GM19238 (cell line): ENCODE results near the gene COL11A2.

Experiments
- DNase-seq: peaks from one replicate; pipeline ENCODE4 v3.0.0; 2011; ENCODE audit warnings: low spot score; ENCODE audit not compliant: insufficient read length

COL11A2 gene

DNA sequence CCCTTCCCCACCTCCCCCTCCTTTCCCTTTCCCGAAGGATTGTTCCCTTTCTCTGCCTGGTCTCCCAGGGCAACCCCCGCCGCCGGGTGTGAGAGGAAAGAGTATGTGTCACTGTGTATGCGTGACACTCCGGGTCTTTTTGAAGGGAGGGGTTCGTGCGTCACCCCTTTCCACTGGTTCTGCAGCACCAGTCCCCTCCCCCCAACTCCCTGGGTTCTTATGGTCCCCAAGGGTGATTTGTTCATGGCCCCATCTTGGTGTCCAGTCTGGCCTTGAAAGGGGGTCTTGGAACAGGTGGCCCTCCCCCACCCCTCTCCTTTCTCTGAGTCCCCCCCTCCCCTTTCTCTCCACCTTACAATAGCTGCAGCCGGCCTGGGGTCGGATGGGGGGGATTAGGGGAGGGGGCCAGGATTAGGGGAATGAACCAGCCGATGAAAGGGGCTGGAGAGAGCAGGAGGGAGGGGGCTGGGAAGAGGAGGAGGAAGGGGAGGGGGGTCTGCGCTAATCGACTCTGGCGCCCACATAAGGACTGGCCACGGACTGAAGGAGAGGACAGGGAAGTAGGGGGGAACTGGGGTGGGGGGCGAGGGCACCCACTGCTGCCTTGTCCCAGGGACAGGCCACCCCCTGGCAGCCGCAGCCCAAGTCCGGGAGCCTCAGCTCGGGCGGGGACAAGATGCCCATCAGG is 14.7 kb upstream of the COL11A2 start:
- peak; percentile 2 for DNase-seq

DNA sequence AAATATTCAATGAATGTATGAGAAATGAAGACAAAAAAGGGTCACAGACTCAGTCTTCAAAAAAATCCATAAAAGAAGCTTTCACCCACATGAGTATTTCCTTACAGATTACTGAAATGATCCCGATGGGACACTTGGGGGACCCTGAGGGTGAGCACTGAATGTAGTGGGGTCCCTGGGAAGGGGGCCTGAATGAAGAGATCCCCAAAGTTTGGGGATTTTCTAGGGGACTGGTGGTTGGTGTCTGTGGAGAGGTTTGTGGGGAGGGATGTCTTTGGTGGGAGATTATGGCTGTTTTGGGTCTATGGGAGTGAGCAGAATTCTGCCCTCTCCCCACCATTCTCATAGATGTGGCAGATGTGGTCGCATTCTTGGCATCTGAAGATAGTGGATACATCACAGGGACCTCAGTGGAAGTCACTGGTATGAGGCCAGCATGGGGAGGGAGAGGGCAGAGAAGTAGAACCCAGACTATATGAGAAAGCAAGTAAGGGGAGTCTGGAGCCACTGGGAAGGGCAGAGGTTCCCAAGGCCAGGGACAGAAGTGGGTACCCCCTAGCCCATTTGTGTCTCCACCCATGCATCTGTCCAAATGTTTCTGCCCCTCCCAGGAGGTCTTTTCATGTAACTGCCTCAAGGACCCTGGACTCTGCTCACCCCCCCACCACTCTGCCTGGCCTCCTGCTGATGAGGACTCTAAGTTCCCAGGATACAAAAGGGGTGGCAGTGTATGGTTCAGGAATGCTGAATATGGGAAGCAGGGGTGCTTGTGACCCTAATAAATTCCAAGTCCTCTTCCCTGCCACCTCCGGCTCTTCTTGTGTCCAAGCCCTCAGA is 14.0 kb upstream of the COL11A2 start:
- peak; percentile 1 for DNase-seq

DNA sequence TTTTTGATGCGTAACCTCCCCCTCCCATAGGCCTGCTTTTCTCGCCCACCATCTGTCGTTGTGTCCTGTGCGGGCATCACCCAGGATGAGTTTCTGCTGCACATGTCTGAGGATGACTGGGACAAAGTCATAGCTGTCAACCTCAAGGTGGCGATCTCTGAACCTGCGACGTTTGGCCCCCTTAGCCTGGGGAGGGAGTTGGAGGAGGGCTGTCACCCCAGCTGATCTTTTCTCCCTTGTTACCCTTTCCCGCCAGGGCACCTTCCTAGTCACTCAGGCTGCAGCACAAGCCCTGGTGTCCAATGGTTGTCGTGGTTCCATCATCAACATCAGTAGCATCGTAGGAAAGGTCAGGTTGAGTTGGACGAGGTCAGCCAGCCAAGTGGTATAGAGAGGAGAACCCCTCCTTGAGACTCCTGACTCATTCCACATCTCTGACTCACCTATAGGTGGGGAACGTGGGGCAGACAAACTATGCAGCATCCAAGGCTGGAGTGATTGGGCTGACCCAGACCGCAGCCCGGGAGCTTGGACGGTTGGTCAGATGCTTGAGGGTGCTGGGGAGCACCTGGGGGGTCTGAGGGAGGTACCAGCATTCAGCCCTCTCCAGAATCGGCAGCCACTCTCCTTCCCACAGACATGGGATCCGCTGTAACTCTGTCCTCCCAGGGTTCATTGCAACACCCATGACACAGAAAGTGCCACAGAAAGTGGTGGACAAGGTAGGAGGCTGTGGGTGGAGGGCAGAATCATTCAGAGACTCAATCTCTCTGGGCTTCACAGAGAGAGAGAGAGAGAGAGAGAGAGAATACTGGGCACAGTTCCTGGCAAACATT is 13.1 kb upstream of the COL11A2 start:
- peak; percentile 12 for DNase-seq

GRCh38 chr6:33204415-33205190 is 12.3 kb upstream of the COL11A2 start, which contains the start of gene HSD17B8:
Gene HSD17B8 (plus strand): TSS chr6:33204655. CDS start chr6:33204669, 14 bp downstream.
- DNase-seq, result peak; percentile 94

DNA sequence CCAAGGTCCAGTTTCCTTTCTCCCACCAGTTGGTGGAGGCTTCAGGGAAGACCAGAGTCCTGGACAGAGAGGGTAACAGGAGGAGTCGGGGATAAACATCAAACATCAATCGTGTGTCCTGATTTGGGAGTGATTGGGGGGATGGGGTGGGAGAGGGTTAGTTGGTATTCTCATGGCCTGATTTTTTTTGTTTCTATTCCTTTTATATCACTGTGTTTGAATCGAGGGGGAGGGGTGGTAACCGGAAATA is 11.8 kb upstream of the COL11A2 start:
- no peak for DNase-seq

GRCh38 chr6:33203443-33204164 is 11.3 kb upstream of the COL11A2 start:
- no peak for DNase-seq

DNA sequence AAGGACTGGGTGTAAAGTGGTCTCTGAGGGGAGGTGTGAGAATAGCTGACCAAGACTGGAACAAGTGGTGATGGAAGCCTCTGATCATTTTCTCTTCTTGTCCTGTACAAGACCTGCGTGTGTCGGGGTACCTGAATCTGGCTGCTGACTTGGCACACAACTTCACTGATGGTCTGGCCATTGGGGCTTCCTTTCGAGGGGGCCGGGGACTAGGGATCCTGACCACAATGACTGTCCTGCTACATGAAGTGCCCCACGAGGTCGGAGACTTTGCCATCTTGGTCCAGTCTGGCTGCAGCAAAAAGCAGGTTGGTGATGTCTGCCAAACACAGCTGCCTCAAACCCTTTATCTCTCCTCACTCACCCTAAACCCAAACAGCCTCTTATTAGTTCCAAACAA is 10.5 kb upstream of the COL11A2 start:
- DNase-seq, result no peak

- DNase-seq, result no peak
These were observed 9.7 kb upstream of the COL11A2 start for GRCh38 chr6:33201935-33202334.

DNA sequence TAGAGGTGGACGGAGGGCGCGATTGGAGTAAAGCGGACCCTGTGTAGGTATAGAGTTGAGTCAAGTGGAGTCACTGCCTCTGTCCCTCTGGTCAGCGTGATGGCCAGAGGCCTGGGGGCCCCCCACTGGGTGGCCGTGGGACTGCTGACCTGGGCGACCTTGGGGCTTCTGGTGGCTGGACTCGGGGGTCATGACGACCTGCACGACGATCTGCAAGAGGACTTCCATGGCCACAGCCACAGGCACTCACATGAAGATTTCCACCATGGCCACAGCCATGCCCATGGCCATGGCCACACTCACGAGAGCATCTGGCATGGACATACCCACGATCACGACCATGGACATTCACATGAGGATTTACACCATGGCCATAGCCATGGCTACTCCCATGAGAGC is 8.9 kb upstream of the COL11A2 start:
- DNase-seq, result no peak

- peak; percentile 93 for DNase-seq
These were observed 8.2 kb upstream of the COL11A2 start, which contains the start of the genes RXRB and SLC39A7 for GRCh38 chr6:33200219-33201146. Gene RXRB (minus strand): TSS chr6:33200665. CDS start chr6:33200476, 189 bp downstream. Gene SLC39A7 (plus strand): TSS chr6:33200867. CDS start chr6:33201246, 379 bp downstream.

GRCh38 chr6:33199687-33200218 is 7.5 kb upstream of the COL11A2 start:
- peak; percentile 85 for DNase-seq

DNA sequence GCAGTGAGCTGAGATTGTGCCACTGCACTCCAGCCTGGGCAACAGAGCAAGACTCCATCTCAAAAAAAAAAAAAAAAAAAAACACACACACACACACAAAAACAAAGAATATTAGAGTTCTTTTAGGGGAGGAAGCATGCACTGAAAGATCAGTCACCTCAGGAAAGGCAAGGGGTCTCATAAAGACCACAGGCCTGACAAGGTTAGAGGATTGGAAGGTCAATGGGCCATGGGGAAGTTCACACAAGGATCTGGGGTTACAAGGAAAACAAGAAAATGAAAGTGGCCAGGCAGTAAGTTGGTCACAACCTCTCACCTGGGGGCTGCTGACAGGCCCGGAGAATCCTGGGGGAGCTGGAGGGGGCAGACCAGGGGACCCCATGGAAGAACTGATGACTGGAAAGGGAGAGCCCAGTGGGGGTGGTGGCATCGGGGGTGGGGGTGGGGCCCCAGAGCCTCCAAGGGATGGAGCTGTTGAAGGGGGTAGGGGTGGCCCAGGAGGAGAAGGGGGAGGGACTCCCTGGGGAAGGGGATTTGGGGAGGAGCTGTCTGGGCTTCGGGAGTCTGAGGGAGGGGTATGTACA is 6.7 kb upstream of the COL11A2 start:
- DNase-seq, result no peak

GRCh38 chr6:33198159-33198852 is 6.0 kb upstream of the COL11A2 start:
- no peak for DNase-seq

GRCh38 chr6:33197431-33198048 is 5.3 kb upstream of the COL11A2 start:
- peak; percentile 70 for DNase-seq

DNA sequence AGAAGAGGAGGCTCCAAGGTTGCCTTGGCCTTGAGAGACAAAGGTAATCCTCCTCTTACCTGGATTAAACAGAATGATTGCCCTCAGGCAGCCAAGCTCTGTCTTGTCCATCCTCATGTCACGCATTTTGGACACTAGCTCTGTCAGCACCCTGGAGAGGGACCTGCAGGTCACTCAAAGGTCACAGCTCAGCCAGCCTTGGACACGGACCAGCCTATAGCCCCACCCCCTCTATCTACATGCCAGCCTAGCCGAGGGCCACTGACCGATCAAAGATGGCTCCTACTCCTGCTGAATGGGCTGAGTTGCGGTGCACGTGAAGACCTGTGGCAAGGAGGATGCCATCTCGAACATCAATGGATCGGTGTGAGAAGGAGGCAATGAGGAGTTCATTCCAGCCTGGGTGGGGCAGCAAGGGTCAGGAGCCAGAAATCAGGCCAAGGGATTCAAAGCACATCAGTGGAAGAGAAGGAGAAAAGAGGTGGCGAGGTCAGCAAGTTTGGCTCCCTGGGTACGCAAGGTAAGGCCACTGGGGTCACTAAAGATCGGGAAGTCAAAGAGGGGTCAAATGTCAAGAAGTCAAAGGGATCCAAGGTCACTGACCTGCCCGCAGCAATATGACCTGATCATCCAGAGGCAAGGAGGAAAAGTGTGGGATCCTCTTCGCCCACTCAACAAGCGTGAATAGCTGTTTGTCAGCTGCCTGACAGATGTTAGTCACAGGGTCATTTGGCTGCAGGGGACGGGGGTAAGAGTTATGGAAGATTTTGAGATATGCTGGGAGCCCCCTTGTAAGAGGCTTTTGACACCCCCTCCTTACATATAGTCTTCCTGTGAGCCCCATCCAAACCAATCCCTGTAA is 3.3 kb upstream of the COL11A2 start:
- DNase-seq, result no peak

GRCh38 chr6:33194431-33194979 is 2.2 kb upstream of the COL11A2 start:
- no peak for DNase-seq
